Measurements from ENCODE around the gene MUTYH.

Gene MUTYH

GRCh38 chr1:45348966-45349677, 8.9 kb upstream of the MUTYH start:
- DNase-seq (ENCODE audit: low read depth in 2 of 2), result no peak

GRCh38 chr1:45348609-45348965, 8.3 kb upstream of the MUTYH start:
- DNase-seq (ENCODE audit: low read depth in 2 of 2), result no peak

- DNase-seq (ENCODE audit: low read depth in 2 of 2), result no peak
These were observed 7.8 kb upstream of the MUTYH start for GRCh38 chr1:45348020-45348419.

- DNase-seq (ENCODE audit: low read depth in 2 of 2), result no peak
These were observed 6.2 kb upstream of the MUTYH start for GRCh38 chr1:45346473-45346872.

- DNase-seq (ENCODE audit: low read depth in 2 of 2), result no peak
These were observed 4.8 kb upstream of the MUTYH start for GRCh38 chr1:45345014-45345413.

- no peak for DNase-seq (ENCODE audit: low read depth in 2 of 2)
These were observed 4.3 kb upstream of the MUTYH start for GRCh38 chr1:45344499-45344898.

GRCh38 chr1:45340816-45341466, 701 bp upstream of the MUTYH start:
- no peak for DNase-seq (ENCODE audit: low read depth in 2 of 2)

GRCh38 chr1:45337630-45338325, 2.5 kb downstream of the MUTYH start:
- DNase-seq (ENCODE audit: low read depth in 2 of 2), result no peak

GRCh38 chr1:45335855-45336324, 4.3 kb downstream of the MUTYH start:
- DNase-seq (ENCODE audit: low read depth in 2 of 2), result no peak

GRCh38 chr1:45334308-45335245, 5.7 kb downstream of the MUTYH start:
- DNase-seq (ENCODE audit: low read depth in 2 of 2), result no peak

- no peak for DNase-seq (ENCODE audit: low read depth in 2 of 2)
These were observed 7.9 kb downstream of the MUTYH start for GRCh38 chr1:45332346-45332720.

GRCh38 chr1:45331436-45332345, 8.5 kb downstream of the MUTYH start:
- no peak for DNase-seq (ENCODE audit: low read depth in 2 of 2)

- DNase-seq (ENCODE audit: low read depth in 2 of 2), result no peak
These were observed 10.8 kb downstream of the MUTYH start for GRCh38 chr1:45329445-45329844.

- no peak for DNase-seq (ENCODE audit: low read depth in 2 of 2)
These were observed 11.6 kb downstream of the MUTYH start for GRCh38 chr1:45328680-45329079.

GRCh38 chr1:45327644-45328515, 12.4 kb downstream of the MUTYH start:
- DNase-seq (ENCODE audit: low read depth in 2 of 2), result no peak

- peak; percentile 69 for DNase-seq (ENCODE audit: low read depth in 2 of 2)
These were observed 13.3 kb downstream of the MUTYH start, which contains the start of gene HPDL for GRCh38 chr1:45326627-45327623. TSS of gene HPDL (plus strand) at chr1:45326895. CDS start at chr1:45327149, 254 bp downstream.

- no peak for DNase-seq (ENCODE audit: low read depth in 2 of 2)
These were observed 14.3 kb downstream of the MUTYH start for GRCh38 chr1:45325851-45326506.

- DNase-seq (ENCODE audit: low read depth in 2 of 2), result no peak
These were observed 17.7 kb downstream of the MUTYH start for GRCh38 chr1:45322486-45323040.

Data from stimulated activated CD4-positive, alpha-beta T cell treated with anti-CD3 and anti-CD28 coated beads, Interleukin-4, amount 100 ng/mL, for 48 hours (primary cell).